Stimulated activated CD4-positive, alpha-beta T cell treated with anti-CD3 and anti-CD28 coated beads, Interleukin-15, amount 100 ng/mL, for 24 hours (primary cell): ENCODE data around the gene ITGAV.

Experiments used
- DNase-seq: peaks from one replicate; pipeline ENCODE4 v3.0.0-alpha.2; 2020

Gene ITGAV

DNA sequence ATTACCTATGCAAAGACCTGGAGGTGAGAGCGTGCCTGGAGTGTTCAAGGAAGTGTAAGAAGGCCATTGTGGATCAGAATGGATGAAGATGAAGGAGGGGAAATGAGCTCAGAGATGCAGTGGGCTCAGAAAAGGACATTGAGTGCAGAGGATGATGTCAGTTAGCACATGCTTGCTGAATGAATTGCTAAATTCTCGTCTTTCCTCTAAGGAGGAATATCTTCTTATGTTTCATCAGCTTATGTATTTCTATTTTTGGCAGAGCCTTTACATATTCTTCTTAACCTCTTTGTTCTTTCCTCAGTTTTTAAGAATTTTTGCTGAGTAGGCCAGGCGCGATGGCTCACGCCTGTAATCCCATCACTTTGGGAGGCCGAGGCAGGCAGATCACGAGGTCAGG lies 134.9 kb downstream of the ITGAV start:
- no peak for DNase-seq

DNA sequence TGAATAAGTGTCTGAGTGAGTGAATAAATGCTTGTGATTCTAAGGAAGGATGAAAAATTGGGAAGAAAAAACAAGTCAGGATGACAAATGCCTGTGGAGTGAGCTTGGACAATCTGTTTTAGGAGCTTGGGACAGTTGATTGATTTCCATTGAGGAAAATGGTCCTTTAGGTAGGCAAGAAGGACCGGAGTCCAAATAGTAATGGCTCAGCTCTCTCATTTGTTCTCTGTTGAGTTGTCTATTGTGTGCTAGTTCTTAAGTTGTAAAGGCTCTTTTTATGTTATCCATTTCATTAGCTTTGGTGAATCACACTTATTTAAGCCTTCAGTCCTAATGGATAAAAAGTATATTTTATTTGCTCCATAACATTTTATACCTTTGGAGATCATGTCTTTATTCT lies 135.9 kb downstream of the ITGAV start:
- no peak for DNase-seq

DNA sequence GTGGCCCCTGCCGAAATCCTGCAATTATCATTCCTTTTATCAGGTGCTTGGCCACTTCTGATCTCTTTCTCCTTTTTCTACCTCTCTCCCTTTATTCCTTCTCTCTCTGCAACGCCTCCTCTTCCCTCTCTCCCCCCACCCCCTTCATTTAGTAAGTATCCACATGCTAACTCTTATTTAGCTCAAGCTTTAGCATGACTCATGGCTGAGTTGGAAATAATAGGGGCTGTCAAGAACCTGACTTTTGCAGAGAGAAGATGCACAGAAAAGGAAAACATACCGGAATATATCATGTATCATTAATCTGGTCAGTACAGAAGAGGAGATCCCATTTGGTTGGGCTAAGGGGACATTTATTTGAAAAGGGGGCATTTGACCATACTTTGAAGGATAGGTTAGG lies 137.1 kb downstream of the ITGAV start:
- no peak for DNase-seq

DNA sequence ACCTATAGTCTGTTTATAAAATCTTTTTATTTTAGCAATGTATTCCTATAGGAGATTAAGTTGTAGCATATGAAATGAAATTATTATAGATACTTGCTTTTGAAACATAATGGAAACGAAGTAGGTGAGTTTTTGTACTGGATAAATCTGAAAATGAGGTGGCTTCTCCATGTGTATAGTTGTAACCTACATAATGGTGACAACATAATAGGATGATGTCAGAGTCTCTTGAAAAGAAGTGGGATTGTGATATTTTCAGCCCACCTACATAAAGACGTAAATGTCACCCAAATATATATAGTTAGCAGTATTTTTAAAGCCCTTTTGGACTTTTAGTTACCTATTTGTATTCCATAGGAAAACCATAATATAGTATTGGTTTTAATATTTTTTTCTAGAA lies 138.8 kb downstream of the ITGAV start:
- no peak for DNase-seq
